ENCODE measurements around the gene FHL2.

Gene FHL2

GRCh38 chr2:105385731-105386540, 12.9 kb downstream of the FHL2 start:
- Histone ChIP-seq H3K9ac (ENCODE audit: low read length) (no peak overlapping the region), H3K27ac (ENCODE audit: low read depth, low read length) (no peak overlapping the region), H3K4me3 (ENCODE audit: low read depth, low read length) (no peak overlapping the region), H3K36me3 (ENCODE audit: control insufficient read depth, insufficient read depth, low read length) (peaks cover 52% of the 10 kb centered on the region), H3K27me3 (ENCODE audit: control insufficient read depth, insufficient read depth, low read length) (no peaks in the 10 kb centered on the region), H3K9me3 (ENCODE audit: control insufficient read depth, insufficient read depth, low read depth, low read length) (no peaks in the 10 kb centered on the region), H3K4me1 (ENCODE audit: control insufficient read depth, insufficient read depth, low read length) (no peaks in the 10 kb centered on the region)

- no peak overlapping the region for H3K9ac ChIP-seq (ENCODE audit: low read length)
- peaks cover 55% of the 10 kb centered on the region for H3K36me3 ChIP-seq (ENCODE audit: control insufficient read depth, insufficient read depth, low read length)
- no peaks in the 10 kb centered on the region for H3K27me3 ChIP-seq (ENCODE audit: control insufficient read depth, insufficient read depth, low read length)
- no peak overlapping the region for H3K4me3 ChIP-seq (ENCODE audit: low read depth, low read length)
- H3K9me3 ChIP-seq (ENCODE audit: control insufficient read depth, insufficient read depth, low read depth, low read length), result no peaks in the 10 kb centered on the region
- no peak overlapping the region for H3K27ac ChIP-seq (ENCODE audit: low read depth, low read length)
- no peaks in the 10 kb centered on the region for H3K4me1 ChIP-seq (ENCODE audit: control insufficient read depth, insufficient read depth, low read length)
Observed at GRCh38 chr2:105384861-105385260, 14.0 kb downstream of the FHL2 start.

- H3K9ac ChIP-seq (ENCODE audit: low read length), result no peak overlapping the region
- H3K27me3 ChIP-seq (ENCODE audit: control insufficient read depth, insufficient read depth, low read length), result no peaks in the 10 kb centered on the region
- H3K4me1 ChIP-seq (ENCODE audit: control insufficient read depth, insufficient read depth, low read length), result no peaks in the 10 kb centered on the region
- H3K4me3 ChIP-seq (ENCODE audit: low read depth, low read length), result no peak overlapping the region
- H3K9me3 ChIP-seq (ENCODE audit: control insufficient read depth, insufficient read depth, low read depth, low read length), result no peaks in the 10 kb centered on the region
- no peak overlapping the region for H3K27ac ChIP-seq (ENCODE audit: low read depth, low read length)
- H3K36me3 ChIP-seq (ENCODE audit: control insufficient read depth, insufficient read depth, low read length), result peaks cover 50% of the 10 kb centered on the region
Observed at GRCh38 chr2:105384216-105384615, 14.6 kb downstream of the FHL2 start.

GRCh38 chr2:105383432-105384166, 15.3 kb downstream of the FHL2 start:
- H3K36me3 ChIP-seq (ENCODE audit: control insufficient read depth, insufficient read depth, low read length), result peaks cover 47% of the 10 kb centered on the region
- no peak overlapping the region for H3K4me3 ChIP-seq (ENCODE audit: low read depth, low read length)
- H3K9me3 ChIP-seq (ENCODE audit: control insufficient read depth, insufficient read depth, low read depth, low read length), result no peaks in the 10 kb centered on the region
- H3K9ac ChIP-seq (ENCODE audit: low read length), result no peak overlapping the region
- no peaks in the 10 kb centered on the region for H3K4me1 ChIP-seq (ENCODE audit: control insufficient read depth, insufficient read depth, low read length)
- no peak overlapping the region for H3K27ac ChIP-seq (ENCODE audit: low read depth, low read length)
- no peaks in the 10 kb centered on the region for H3K27me3 ChIP-seq (ENCODE audit: control insufficient read depth, insufficient read depth, low read length)

GRCh38 chr2:105382177-105382576, 16.7 kb downstream of the FHL2 start:
- Histone ChIP-seq H3K27me3 (ENCODE audit: control insufficient read depth, insufficient read depth, low read length) (no peaks in the 10 kb centered on the region), H3K36me3 (ENCODE audit: control insufficient read depth, insufficient read depth, low read length) (peaks cover 47% of the 10 kb centered on the region), H3K27ac (ENCODE audit: low read depth, low read length) (no peak overlapping the region), H3K4me3 (ENCODE audit: low read depth, low read length) (no peak overlapping the region), H3K9ac (ENCODE audit: low read length) (no peak overlapping the region), H3K4me1 (ENCODE audit: control insufficient read depth, insufficient read depth, low read length) (no peaks in the 10 kb centered on the region), H3K9me3 (ENCODE audit: control insufficient read depth, insufficient read depth, low read depth, low read length) (no peaks in the 10 kb centered on the region)

GRCh38 chr2:105381101-105381668, 17.7 kb downstream of the FHL2 start:
- Histone ChIP-seq H3K4me3 (ENCODE audit: low read depth, low read length) (no peak overlapping the region), H3K27ac (ENCODE audit: low read depth, low read length) (no peak overlapping the region), H3K4me1 (ENCODE audit: control insufficient read depth, insufficient read depth, low read length) (no peaks in the 10 kb centered on the region), H3K9me3 (ENCODE audit: control insufficient read depth, insufficient read depth, low read depth, low read length) (no peaks in the 10 kb centered on the region), H3K36me3 (ENCODE audit: control insufficient read depth, insufficient read depth, low read length) (peaks cover 45% of the 10 kb centered on the region), H3K9ac (ENCODE audit: low read length) (no peak overlapping the region), H3K27me3 (ENCODE audit: control insufficient read depth, insufficient read depth, low read length) (no peaks in the 10 kb centered on the region)

- Histone ChIP-seq H3K9ac (ENCODE audit: low read length) (no peak overlapping the region), H3K36me3 (ENCODE audit: control insufficient read depth, insufficient read depth, low read length) (peaks cover 44% of the 10 kb centered on the region), H3K9me3 (ENCODE audit: control insufficient read depth, insufficient read depth, low read depth, low read length) (no peaks in the 10 kb centered on the region), H3K27ac (ENCODE audit: low read depth, low read length) (no peak overlapping the region), H3K27me3 (ENCODE audit: control insufficient read depth, insufficient read depth, low read length) (no peaks in the 10 kb centered on the region), H3K4me3 (ENCODE audit: low read depth, low read length) (no peak overlapping the region), H3K4me1 (ENCODE audit: control insufficient read depth, insufficient read depth, low read length) (no peaks in the 10 kb centered on the region)
Observed at GRCh38 chr2:105380432-105381100, 18.3 kb downstream of the FHL2 start.

- no peak overlapping the region for H3K9ac ChIP-seq (ENCODE audit: low read length)
- peaks cover 44% of the 10 kb centered on the region for H3K36me3 ChIP-seq (ENCODE audit: control insufficient read depth, insufficient read depth, low read length)
- no peak overlapping the region for H3K27ac ChIP-seq (ENCODE audit: low read depth, low read length)
Observed at GRCh38 chr2:105379741-105380186, 19.1 kb downstream of the FHL2 start.

GRCh38 chr2:105378921-105379383, 19.9 kb downstream of the FHL2 start:
- H3K36me3 ChIP-seq (ENCODE audit: control insufficient read depth, insufficient read depth, low read length), result peaks cover 42% of the 10 kb centered on the region
- no peaks in the 10 kb centered on the region for H3K9me3 ChIP-seq (ENCODE audit: control insufficient read depth, insufficient read depth, low read depth, low read length)
- H3K4me1 ChIP-seq (ENCODE audit: control insufficient read depth, insufficient read depth, low read length), result no peaks in the 10 kb centered on the region
- no peak overlapping the region for H3K4me3 ChIP-seq (ENCODE audit: low read depth, low read length)
- H3K9ac ChIP-seq (ENCODE audit: low read length), result no peak overlapping the region
- H3K27me3 ChIP-seq (ENCODE audit: control insufficient read depth, insufficient read depth, low read length), result no peaks in the 10 kb centered on the region
- H3K27ac ChIP-seq (ENCODE audit: low read depth, low read length), result no peak overlapping the region

More at GRCh38 chr2:105379741-105380186, 19.1 kb downstream of the FHL2 start:
- Histone ChIP-seq H3K27me3 (ENCODE audit: control insufficient read depth, insufficient read depth, low read length) (no peaks in the 10 kb centered on the region), H3K9me3 (ENCODE audit: control insufficient read depth, insufficient read depth, low read depth, low read length) (no peaks in the 10 kb centered on the region), H3K4me1 (ENCODE audit: control insufficient read depth, insufficient read depth, low read length) (no peaks in the 10 kb centered on the region), H3K4me3 (ENCODE audit: low read depth, low read length) (no peak overlapping the region)

GRCh38 chr2:105378276-105378840, 20.5 kb downstream of the FHL2 start:
- Histone ChIP-seq H3K9me3 (ENCODE audit: control insufficient read depth, insufficient read depth, low read depth, low read length) (no peaks in the 10 kb centered on the region), H3K27ac (ENCODE audit: low read depth, low read length) (no peak overlapping the region), H3K36me3 (ENCODE audit: control insufficient read depth, insufficient read depth, low read length) (peaks cover 42% of the 10 kb centered on the region), H3K4me3 (ENCODE audit: low read depth, low read length) (no peak overlapping the region), H3K27me3 (ENCODE audit: control insufficient read depth, insufficient read depth, low read length) (no peaks in the 10 kb centered on the region), H3K4me1 (ENCODE audit: control insufficient read depth, insufficient read depth, low read length) (no peaks in the 10 kb centered on the region), H3K9ac (ENCODE audit: low read length) (no peak overlapping the region)
